Measurements from ENCODE around the gene TPGS1.

Gene TPGS1

DNA sequence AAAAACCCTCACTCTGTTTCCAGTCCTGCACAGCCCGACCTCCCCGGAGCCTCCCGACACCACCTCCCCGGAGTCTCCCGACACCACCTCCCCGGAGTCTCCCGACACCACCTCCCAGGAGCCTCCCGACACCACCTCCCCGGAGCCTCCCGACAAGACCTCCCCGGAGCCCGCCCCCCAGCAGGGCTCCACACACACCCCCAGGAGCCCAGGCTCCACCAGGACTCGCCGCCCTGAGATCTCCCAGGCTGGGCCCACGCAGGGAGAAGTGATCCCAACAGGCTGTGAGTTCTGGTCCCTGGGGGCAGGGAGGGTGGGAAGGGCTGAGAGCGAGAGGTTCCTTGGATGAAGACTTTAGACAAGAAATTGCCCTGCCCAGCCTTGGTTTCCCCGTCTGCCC is 5.7 kb upstream of the TPGS1 start:
- Histone ChIP-seq H3K9ac (ENCODE audit: low read depth, low read length) (no peak overlapping the region), H3K9me3 (replicated peaks; ENCODE audit: low read length) (no peaks in the 10 kb centered on the region), H3K4me3 (ENCODE audit: low read length) (no peak overlapping the region), H3K27me3 (ENCODE audit: control insufficient read depth, insufficient read depth, low read length) (peaks cover 16% of the 10 kb centered on the region), H3K4me2 (ENCODE audit: low read length) (no peak overlapping the region), H3K36me3 (ENCODE audit: insufficient read depth, low read length) (no peaks in the 10 kb centered on the region), H3K4me1 (ENCODE audit: control insufficient read depth, insufficient read depth, low read length) (peaks cover 5% of the 10 kb centered on the region)

DNA sequence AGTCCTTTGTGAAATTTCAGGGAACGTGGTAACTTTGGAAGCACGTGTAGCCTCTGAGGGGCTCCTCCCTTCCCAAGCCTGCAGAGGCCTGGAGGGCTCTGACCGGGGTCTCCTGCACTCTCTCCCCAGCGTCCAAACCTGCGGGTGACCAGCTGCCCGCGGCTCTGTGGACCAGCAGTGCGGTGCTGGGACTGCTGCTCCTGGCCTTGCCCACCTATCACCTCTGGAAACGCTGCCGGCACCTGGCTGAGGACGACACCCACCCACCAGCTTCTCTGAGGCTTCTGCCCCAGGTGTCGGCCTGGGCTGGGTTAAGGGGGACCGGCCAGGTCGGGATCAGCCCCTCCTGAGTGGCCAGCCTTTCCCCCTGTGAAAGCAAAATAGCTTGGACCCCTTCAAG is 2.7 kb upstream of the TPGS1 start:
- Histone ChIP-seq H3K4me3 (ENCODE audit: low read length) (no peak overlapping the region), H3K4me1 (ENCODE audit: control insufficient read depth, insufficient read depth, low read length) (peaks cover 13% of the 10 kb centered on the region), H3K9ac (ENCODE audit: low read depth, low read length) (no peak overlapping the region), H3K4me2 (ENCODE audit: low read length) (no peak overlapping the region), H3K9me3 (replicated peaks; ENCODE audit: low read length) (no peaks in the 10 kb centered on the region), H3K36me3 (ENCODE audit: insufficient read depth, low read length) (no peaks in the 10 kb centered on the region), H3K27me3 (ENCODE audit: control insufficient read depth, insufficient read depth, low read length) (no peaks in the 10 kb centered on the region)

DNA sequence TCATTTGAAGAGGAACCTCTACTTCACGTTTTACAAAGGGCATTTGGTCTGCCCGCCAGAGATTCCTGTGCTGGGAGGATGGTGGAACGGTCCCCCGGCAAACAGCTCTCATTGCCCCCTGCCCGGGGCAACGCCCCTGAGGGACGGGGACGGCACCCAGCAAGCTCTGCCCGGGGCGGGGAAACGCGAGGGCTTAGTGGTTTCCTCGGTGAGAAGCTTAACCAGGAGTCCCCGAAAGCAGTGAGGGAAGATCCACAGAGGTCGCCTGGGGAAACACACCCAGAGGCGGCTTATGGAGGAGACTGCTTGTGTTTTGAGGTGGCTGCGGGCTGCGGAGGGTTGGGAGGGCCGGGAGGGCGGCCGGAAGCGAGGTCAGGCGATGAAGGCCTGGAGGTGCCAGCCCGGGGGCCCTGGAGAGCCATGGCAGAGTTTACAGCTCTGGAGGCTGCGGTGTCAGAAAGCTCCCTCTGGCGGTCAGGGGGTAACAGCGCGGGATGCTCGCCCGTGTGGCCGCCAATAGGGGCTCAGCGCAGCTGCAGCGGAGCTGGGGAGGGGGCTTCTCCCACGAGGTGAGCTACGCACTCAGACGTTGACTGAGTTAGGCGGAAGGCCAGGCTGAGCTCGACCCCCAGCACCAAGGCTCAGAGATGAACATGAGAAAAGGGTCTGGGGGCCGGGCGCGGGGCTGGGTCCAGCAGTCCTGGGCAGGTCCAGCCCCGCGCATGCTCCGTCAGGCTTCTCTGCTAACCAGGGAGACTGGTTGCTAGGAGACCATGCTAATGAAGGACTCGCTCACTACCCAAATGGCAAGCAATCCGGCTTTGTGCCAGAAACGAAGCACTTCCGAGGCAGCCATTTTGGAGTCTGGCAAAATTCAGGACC is 652 bp upstream of the TPGS1 start:
- Histone ChIP-seq H3K9ac (ENCODE audit: low read depth, low read length) (peak overlapping the region; percentile 90), H3K4me2 (ENCODE audit: low read length) (peak overlapping the region; percentile 86), H3K4me3 (ENCODE audit: low read length) (peak overlapping the region; percentile 86), H3K36me3 (ENCODE audit: insufficient read depth, low read length) (no peaks in the 10 kb centered on the region), H3K4me1 (ENCODE audit: control insufficient read depth, insufficient read depth, low read length) (peaks cover 20% of the 10 kb centered on the region), H3K27me3 (ENCODE audit: control insufficient read depth, insufficient read depth, low read length) (no peaks in the 10 kb centered on the region), H3K9me3 (replicated peaks; ENCODE audit: low read length) (no peaks in the 10 kb centered on the region)

DNA sequence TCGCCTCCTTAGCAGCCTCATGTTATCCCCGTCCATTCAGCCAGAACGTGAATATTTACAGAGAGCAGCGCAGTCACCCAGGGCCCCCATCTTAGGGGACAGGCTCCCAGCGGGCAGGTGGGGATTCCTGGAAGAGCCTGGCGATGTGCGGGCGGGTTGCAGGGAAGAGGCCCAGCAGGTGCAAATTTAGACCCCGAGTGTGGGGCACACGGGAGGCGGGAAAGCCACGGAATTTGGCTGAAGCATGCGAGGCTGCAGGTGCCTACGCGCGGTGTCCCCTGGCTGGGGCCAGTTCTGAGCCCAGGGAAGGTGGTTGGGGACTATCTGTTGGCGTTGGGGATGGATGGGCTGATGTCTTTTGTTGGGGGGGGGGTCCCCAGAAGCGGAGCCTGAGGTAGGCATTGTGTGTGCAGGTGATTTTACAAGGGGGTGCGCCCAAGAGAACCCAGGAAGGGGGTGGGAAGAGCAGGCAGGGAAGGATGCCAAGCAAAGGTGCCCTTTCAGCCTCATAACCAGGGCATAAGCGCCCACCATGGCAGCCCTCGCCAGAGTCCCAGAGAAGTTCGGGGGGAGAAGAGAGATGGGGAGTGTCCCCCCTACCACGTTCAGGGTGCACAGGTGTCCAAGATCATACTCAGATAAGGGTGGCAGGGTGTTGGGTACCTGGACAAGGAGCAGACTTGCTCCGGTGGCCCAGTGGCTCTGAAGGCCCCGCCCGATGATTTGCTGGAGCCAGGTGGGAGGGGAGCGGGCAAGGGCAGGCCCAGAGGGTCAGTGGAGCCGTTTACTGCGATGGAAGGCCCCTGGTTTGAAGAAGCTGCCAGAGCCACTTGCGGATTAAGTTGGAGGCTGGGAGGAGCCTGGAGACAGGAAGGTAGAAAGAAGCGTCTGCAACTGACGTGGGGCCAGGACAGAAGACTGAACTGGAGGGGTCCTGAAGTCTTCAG is 1.2 kb downstream of the TPGS1 start:
- Histone ChIP-seq H3K36me3 (ENCODE audit: insufficient read depth, low read length) (peaks cover 3% of the 10 kb centered on the region), H3K4me3 (ENCODE audit: low read length) (peak overlapping the region; percentile 86), H3K4me2 (ENCODE audit: low read length) (peak overlapping the region; percentile 86), H3K4me1 (ENCODE audit: control insufficient read depth, insufficient read depth, low read length) (peaks cover 20% of the 10 kb centered on the region), H3K9ac (ENCODE audit: low read depth, low read length) (peak overlapping the region; percentile 90), H3K27me3 (ENCODE audit: control insufficient read depth, insufficient read depth, low read length) (no peaks in the 10 kb centered on the region), H3K9me3 (replicated peaks; ENCODE audit: low read length) (no peaks in the 10 kb centered on the region)

DNA sequence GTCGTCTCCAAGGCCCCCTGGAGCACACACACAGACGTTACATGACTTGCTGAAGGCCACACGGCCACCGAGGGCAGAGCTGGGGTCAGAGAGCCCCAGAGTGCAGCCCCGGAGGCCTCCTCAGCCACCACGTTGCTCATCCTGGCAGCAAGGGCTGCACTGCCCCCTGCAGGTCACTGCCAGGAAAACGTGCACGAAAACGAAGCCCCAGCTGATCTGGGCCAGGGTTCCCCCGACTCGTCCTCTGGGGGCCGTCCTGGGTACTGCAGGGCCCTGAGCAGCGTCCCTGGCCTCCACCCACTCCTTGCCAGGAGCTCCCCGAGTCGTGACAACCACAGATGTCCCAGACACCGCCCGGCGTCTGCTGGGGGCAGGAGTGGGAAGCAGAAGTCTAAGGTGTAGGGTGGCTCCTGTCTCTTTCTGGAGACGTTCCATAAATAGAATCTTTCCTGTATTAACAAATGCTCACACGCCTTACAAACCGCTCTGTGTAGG is 3.4 kb downstream of the TPGS1 start:
- Histone ChIP-seq H3K36me3 (ENCODE audit: insufficient read depth, low read length) (peaks cover 8% of the 10 kb centered on the region), H3K4me1 (ENCODE audit: control insufficient read depth, insufficient read depth, low read length) (peaks cover 20% of the 10 kb centered on the region), H3K4me3 (ENCODE audit: low read length) (no peak overlapping the region), H3K9ac (ENCODE audit: low read depth, low read length) (no peak overlapping the region), H3K4me2 (ENCODE audit: low read length) (no peak overlapping the region), H3K27me3 (ENCODE audit: control insufficient read depth, insufficient read depth, low read length) (no peaks in the 10 kb centered on the region), H3K9me3 (replicated peaks; ENCODE audit: low read length) (no peaks in the 10 kb centered on the region)

DNA sequence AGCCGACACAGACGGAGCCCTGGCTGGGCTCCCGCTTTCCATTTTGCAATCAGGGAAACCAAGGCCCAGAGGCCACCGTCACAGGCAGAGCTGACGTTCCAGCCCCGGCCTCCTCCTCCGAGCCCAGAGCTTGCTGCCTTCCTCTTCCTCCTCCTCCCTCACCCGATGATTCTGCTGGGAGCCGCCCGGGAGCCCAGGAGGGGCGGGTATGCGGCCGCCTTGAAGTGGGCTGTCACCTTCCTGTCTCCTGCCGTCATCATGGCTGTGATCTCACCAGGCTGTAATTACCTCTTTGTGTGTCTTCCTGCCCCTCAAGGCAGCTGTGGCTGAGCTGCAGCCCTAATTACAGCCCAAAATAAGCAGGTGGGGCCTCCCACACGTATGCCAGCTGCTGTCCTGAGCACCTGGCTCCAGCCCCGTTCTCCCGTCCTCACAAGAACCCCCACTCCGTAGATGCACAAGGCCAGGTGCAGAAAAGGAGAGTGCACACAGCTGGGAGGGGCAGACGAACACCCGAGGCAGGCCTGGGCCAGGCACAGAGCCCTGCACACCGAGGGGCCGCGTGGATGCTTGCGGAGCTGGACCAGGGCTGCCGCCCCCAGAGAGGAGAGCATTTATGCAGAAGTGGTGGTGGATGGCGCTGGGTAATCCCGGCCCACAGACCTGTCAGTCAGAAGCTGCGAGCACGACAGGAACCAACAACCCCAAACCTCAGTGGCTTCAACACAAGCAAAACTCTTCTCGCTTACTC is 4.0 kb downstream of the TPGS1 start:
- H3K9me3 ChIP-seq (replicated peaks; ENCODE audit: low read length): no peaks in the 10 kb centered on the region
- H3K4me2 ChIP-seq (ENCODE audit: low read length): no peak overlapping the region
- H3K27me3 ChIP-seq (ENCODE audit: control insufficient read depth, insufficient read depth, low read length): no peaks in the 10 kb centered on the region
- no peak overlapping the region for H3K9ac ChIP-seq (ENCODE audit: low read depth, low read length)
- H3K36me3 ChIP-seq (ENCODE audit: insufficient read depth, low read length): peaks cover 8% of the 10 kb centered on the region
- H3K4me1 ChIP-seq (ENCODE audit: control insufficient read depth, insufficient read depth, low read length): peaks cover 18% of the 10 kb centered on the region
- no peak overlapping the region for H3K4me3 ChIP-seq (ENCODE audit: low read length)

DNA sequence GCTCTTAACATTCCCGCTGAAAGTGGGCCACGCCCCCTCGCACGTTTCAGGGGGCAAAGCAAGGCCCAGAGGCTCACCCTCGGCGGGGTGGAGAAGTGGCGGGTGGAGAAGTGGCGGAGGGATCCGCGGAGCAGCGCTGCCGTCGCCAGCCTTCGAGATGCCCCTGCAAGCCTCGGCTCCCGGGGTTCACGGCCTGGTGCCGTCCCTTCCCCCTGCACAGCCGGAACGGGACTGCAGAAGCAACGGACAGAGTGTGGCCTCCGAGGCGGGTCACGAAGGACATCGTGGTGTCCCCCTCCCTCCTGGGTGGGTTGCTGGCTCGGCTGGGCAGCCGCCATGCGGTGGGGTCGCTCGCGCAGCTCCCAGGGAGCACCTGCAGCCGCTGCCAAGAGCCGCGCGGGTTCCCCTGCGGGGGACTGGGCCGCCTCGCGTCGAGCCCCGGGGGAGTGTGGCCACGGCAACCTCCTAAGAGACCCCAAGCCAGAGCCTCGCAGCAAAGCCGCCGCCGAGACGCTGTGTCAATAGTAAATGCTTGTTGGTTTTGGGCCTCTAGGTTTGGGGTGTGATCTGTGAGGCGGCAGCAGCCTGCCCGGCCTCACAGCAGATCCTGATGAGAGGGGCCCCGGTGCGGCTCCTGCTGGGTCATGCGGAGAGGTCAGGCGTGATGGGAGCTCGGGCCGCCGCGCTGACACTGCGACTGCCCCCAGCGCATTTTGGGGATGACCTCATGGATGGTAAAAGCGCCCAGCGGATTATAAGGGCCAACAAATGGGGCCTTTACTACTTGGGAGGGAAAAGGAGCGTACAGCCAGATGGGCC is 5.5 kb downstream of the TPGS1 start:
- H3K9me3 ChIP-seq (replicated peaks; ENCODE audit: low read length): no peaks in the 10 kb centered on the region
- H3K9ac ChIP-seq (ENCODE audit: low read depth, low read length): no peak overlapping the region
- H3K27me3 ChIP-seq (ENCODE audit: control insufficient read depth, insufficient read depth, low read length): no peaks in the 10 kb centered on the region
- no peak overlapping the region for H3K4me2 ChIP-seq (ENCODE audit: low read length)
- H3K4me1 ChIP-seq (ENCODE audit: control insufficient read depth, insufficient read depth, low read length): peaks cover 15% of the 10 kb centered on the region
- no peak overlapping the region for H3K4me3 ChIP-seq (ENCODE audit: low read length)
- H3K36me3 ChIP-seq (ENCODE audit: insufficient read depth, low read length): peaks cover 8% of the 10 kb centered on the region

DNA sequence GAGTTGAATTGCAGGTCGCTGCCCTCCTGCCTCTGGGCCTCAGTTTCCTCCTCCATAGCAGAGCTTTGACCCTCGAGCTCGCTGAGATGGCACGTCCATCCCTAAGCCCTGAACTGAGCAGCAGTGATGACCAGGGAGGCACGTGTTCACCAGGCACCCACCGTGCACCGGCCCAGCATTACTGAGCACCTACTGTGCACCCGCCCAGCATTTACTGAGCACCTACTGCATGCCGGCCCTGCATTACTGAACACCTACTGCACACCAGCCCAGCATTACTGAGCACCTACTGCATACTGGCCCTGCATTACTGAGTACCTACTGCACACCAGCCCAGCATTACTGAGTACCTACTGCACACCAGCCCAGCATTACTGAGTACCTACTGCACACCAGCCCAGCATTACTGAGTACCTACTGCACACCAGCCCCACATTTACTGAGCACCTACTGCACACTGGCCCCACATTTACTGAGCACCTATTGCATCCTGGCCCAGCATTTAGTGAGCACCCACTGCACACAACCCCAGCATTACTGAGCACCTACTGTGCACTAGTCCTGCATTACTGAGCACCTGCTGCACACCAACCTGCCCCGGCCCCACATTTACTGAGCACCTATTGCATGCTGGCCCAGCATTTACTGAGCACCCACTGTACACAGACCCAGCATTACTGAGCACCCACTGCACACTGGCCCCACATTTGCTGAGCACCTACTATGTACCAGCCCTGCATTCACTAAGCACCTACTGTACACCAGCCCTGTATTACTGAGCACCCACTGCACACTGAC is 6.3 kb downstream of the TPGS1 start:
- Histone ChIP-seq H3K9ac (ENCODE audit: low read depth, low read length) (no peak overlapping the region), H3K4me2 (ENCODE audit: low read length) (no peak overlapping the region), H3K4me3 (ENCODE audit: low read length) (no peak overlapping the region), H3K4me1 (ENCODE audit: control insufficient read depth, insufficient read depth, low read length) (peaks cover 8% of the 10 kb centered on the region), H3K27me3 (ENCODE audit: control insufficient read depth, insufficient read depth, low read length) (no peaks in the 10 kb centered on the region), H3K36me3 (ENCODE audit: insufficient read depth, low read length) (peaks cover 8% of the 10 kb centered on the region), H3K9me3 (replicated peaks; ENCODE audit: low read length) (no peaks in the 10 kb centered on the region)

DNA sequence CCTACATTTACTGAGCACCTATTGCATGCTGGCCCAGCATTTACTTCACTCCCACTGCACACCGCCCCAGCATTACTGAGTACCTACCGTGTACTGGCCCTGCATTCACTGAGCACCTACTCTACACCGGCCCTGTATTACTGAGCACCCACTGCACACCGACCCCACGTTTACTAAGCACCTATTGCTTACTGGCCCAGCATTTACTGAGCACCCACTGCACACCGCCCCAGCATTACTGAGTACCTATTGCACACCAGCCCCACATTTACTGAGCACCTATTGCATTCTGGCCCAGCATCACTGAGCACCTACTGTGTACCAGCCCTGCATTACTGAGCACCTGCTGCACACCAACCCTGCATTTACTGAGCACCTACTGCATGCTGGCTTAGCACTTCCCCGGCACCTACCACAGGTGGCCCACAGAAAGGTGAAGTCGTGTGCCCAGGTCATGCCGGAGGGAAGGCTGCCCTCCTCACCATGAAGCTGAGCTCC is 6.9 kb downstream of the TPGS1 start:
- Histone ChIP-seq H3K27me3 (ENCODE audit: control insufficient read depth, insufficient read depth, low read length) (no peaks in the 10 kb centered on the region), H3K36me3 (ENCODE audit: insufficient read depth, low read length) (peaks cover 8% of the 10 kb centered on the region), H3K9ac (ENCODE audit: low read depth, low read length) (no peak overlapping the region), H3K4me3 (ENCODE audit: low read length) (no peak overlapping the region), H3K9me3 (replicated peaks; ENCODE audit: low read length) (no peaks in the 10 kb centered on the region), H3K4me1 (ENCODE audit: control insufficient read depth, insufficient read depth, low read length) (peaks cover 7% of the 10 kb centered on the region), H3K4me2 (ENCODE audit: low read length) (no peak overlapping the region)

Data from skeletal muscle satellite cell (primary cell).